ENCODE results near the gene TPSB2.

The TPSB2 gene

GRCh38 chr16:1260101-1260680, 30.2 kb upstream of the TPSB2 start:
- Histone ChIP-seq H3K4me1 (ENCODE audit: control insufficient read depth, insufficient read depth, low read depth, low read length) (peaks cover 2% of the 10 kb centered on the region), H3K4ac (ENCODE audit: low read depth in 1 of 2, low read length in 2 of 2) (no peak overlapping the region), H3K36me3 (ENCODE audit: control insufficient read depth in 1 of 2, insufficient read depth in 2 of 2, low read depth in 1 of 2, low read length in 2 of 2) (no peaks in the 10 kb centered on the region), H4K91ac (ENCODE audit: low read length) (no peak overlapping the region), H2BK5ac (ENCODE audit: low read depth, low read length, poor library complexity, severe bottlenecking) (no peak overlapping the region), H2AFZ (ENCODE audit: low read depth, low read length) (no peak overlapping the region), H3K27me3 (ENCODE audit: control insufficient read depth in 1 of 2, insufficient read depth in 1 of 2, low read length in 2 of 2) (peaks cover 27 to 55% of the 10 kb centered on the region in 2 experiments), H3K9ac (ENCODE audit: low read length) (no peak overlapping the region), H2BK15ac (ENCODE audit: low read depth, poor library complexity, severe bottlenecking) (no peak overlapping the region), H3K4me2 (ENCODE audit: low read length, poor library complexity, severe bottlenecking) (no peak overlapping the region), H3K27ac (ENCODE audit: low read length, poor library complexity, severe bottlenecking) (no peak overlapping the region), H3K4me3 (ENCODE audit: insufficient read depth in 1 of 2, low read depth in 1 of 2, low read length in 2 of 2) (no peak overlapping the region), H3K79me1 (replicated peaks; ENCODE audit: low read length, poor library complexity, severe bottlenecking) (no peaks in the 10 kb centered on the region), H2AK5ac (ENCODE audit: low read length, severe bottlenecking) (no peak overlapping the region), H2BK120ac (ENCODE audit: low read depth, low read length) (no peak overlapping the region), H3K9me3 (ENCODE audit: control insufficient read depth, low read length) (no peaks in the 10 kb centered on the region), H3K23ac (ENCODE audit: low read length in 2 of 2) (no peak overlapping the region), H3K18ac (ENCODE audit: low read depth in 1 of 2, low read length in 2 of 2) (no peak overlapping the region), H2BK12ac (ENCODE audit: low read length in 2 of 2) (no peak overlapping the region), H4K8ac (ENCODE audit: low read length) (no peak overlapping the region), H3K14ac (ENCODE audit: low read length in 2 of 2) (no peak overlapping the region)
- 83% methylated on average over 36 of the region's 36 CpGs for WGBS
- no peak for DNase-seq

GRCh38 chr16:1259760-1260068, 29.7 kb upstream of the TPSB2 start:
- Histone ChIP-seq H2AK5ac (ENCODE audit: low read length, severe bottlenecking) (no peak overlapping the region), H2AFZ (ENCODE audit: low read depth, low read length) (no peak overlapping the region), H2BK12ac (ENCODE audit: low read length in 2 of 2) (no peak overlapping the region), H3K23ac (ENCODE audit: low read length in 2 of 2) (no peak overlapping the region), H2BK15ac (ENCODE audit: low read depth, poor library complexity, severe bottlenecking) (no peak overlapping the region), H4K8ac (ENCODE audit: low read length) (no peak overlapping the region), H3K79me1 (replicated peaks; ENCODE audit: low read length, poor library complexity, severe bottlenecking) (no peaks in the 10 kb centered on the region), H3K9ac (ENCODE audit: low read length) (no peak overlapping the region), H3K4me1 (ENCODE audit: control insufficient read depth, insufficient read depth, low read depth, low read length) (peaks cover 2% of the 10 kb centered on the region), H3K27me3 (ENCODE audit: control insufficient read depth in 1 of 2, insufficient read depth in 1 of 2, low read length in 2 of 2) (peaks cover 27 to 55% of the 10 kb centered on the region in 2 experiments), H2BK5ac (ENCODE audit: low read depth, low read length, poor library complexity, severe bottlenecking) (no peak overlapping the region), H3K4ac (ENCODE audit: low read depth in 1 of 2, low read length in 2 of 2) (no peak overlapping the region), H3K4me2 (ENCODE audit: low read length, poor library complexity, severe bottlenecking) (no peak overlapping the region), H2BK120ac (ENCODE audit: low read depth, low read length) (no peak overlapping the region), H4K91ac (ENCODE audit: low read length) (no peak overlapping the region), H3K4me3 (ENCODE audit: insufficient read depth in 1 of 2, low read depth in 1 of 2, low read length in 2 of 2) (no peak overlapping the region), H3K9me3 (ENCODE audit: control insufficient read depth, low read length) (no peaks in the 10 kb centered on the region), H3K27ac (ENCODE audit: low read length, poor library complexity, severe bottlenecking) (no peak overlapping the region), H3K36me3 (ENCODE audit: control insufficient read depth in 1 of 2, insufficient read depth in 2 of 2, low read depth in 1 of 2, low read length in 2 of 2) (no peaks in the 10 kb centered on the region), H3K14ac (ENCODE audit: low read length in 2 of 2) (no peak overlapping the region), H3K18ac (ENCODE audit: low read depth in 1 of 2, low read length in 2 of 2) (no peak overlapping the region)
- WGBS = 50% methylated on average over 11 of the region's 11 CpGs
- no peak for DNase-seq

GRCh38 chr16:1258906-1259759, 29.1 kb upstream of the TPSB2 start:
- no peak for DNase-seq
- H3K14ac ChIP-seq (ENCODE audit: low read length in 2 of 2) = no peak overlapping the region

GRCh38 chr16:1258225-1258600, 28.2 kb upstream of the TPSB2 start:
- H3K23ac ChIP-seq (ENCODE audit: low read length in 2 of 2) = no peak overlapping the region
- no peak overlapping the region for H4K8ac ChIP-seq (ENCODE audit: low read length)
- peaks cover 2% of the 10 kb centered on the region for H3K4me1 ChIP-seq (ENCODE audit: control insufficient read depth, insufficient read depth, low read depth, low read length)
- H3K79me1 ChIP-seq (replicated peaks; ENCODE audit: low read length, poor library complexity, severe bottlenecking) = no peaks in the 10 kb centered on the region
- no peak overlapping the region for H3K14ac ChIP-seq (ENCODE audit: low read length in 2 of 2)
- H3K9me3 ChIP-seq (ENCODE audit: control insufficient read depth, low read length) = no peaks in the 10 kb centered on the region
- DNase-seq = no peak
- no peak overlapping the region for H3K9ac ChIP-seq (ENCODE audit: low read length)
- no peak overlapping the region for H3K4ac ChIP-seq (ENCODE audit: low read depth in 1 of 2, low read length in 2 of 2)
- H3K27ac ChIP-seq (ENCODE audit: low read length, poor library complexity, severe bottlenecking) = no peak overlapping the region
- no peak overlapping the region for H3K4me3 ChIP-seq (ENCODE audit: insufficient read depth in 1 of 2, low read depth in 1 of 2, low read length in 2 of 2)
- no peak overlapping the region for H2AK5ac ChIP-seq (ENCODE audit: low read length, severe bottlenecking)
- 79% methylated on average over 9 of the region's 12 CpGs for WGBS
- no peak overlapping the region for H3K4me2 ChIP-seq (ENCODE audit: low read length, poor library complexity, severe bottlenecking)
- H4K91ac ChIP-seq (ENCODE audit: low read length) = no peak overlapping the region
- H2BK5ac ChIP-seq (ENCODE audit: low read depth, low read length, poor library complexity, severe bottlenecking) = no peak overlapping the region
- no peaks in the 10 kb centered on the region for H3K36me3 ChIP-seq (ENCODE audit: control insufficient read depth in 1 of 2, insufficient read depth in 2 of 2, low read depth in 1 of 2, low read length in 2 of 2)
- H3K27me3 ChIP-seq (ENCODE audit: control insufficient read depth in 1 of 2, insufficient read depth in 1 of 2, low read length in 2 of 2) = peaks cover 27 to 55% of the 10 kb centered on the region in 2 experiments
- no peak overlapping the region for H2BK15ac ChIP-seq (ENCODE audit: low read depth, poor library complexity, severe bottlenecking)
- no peak overlapping the region for H2AFZ ChIP-seq (ENCODE audit: low read depth, low read length)
- H2BK12ac ChIP-seq (ENCODE audit: low read length in 2 of 2) = no peak overlapping the region
- no peak overlapping the region for H2BK120ac ChIP-seq (ENCODE audit: low read depth, low read length)
- no peak overlapping the region for H3K18ac ChIP-seq (ENCODE audit: low read depth in 1 of 2, low read length in 2 of 2)

More at GRCh38 chr16:1258906-1259759, 29.1 kb upstream of the TPSB2 start:
- H3K9ac ChIP-seq (ENCODE audit: low read length) = no peak overlapping the region
- no peak overlapping the region for H2BK12ac ChIP-seq (ENCODE audit: low read length in 2 of 2)
- peaks cover 2% of the 10 kb centered on the region for H3K4me1 ChIP-seq (ENCODE audit: control insufficient read depth, insufficient read depth, low read depth, low read length)
- no peak overlapping the region for H2BK120ac ChIP-seq (ENCODE audit: low read depth, low read length)
- no peak overlapping the region for H3K23ac ChIP-seq (ENCODE audit: low read length in 2 of 2)
- no peak overlapping the region for H4K8ac ChIP-seq (ENCODE audit: low read length)
- H3K4me2 ChIP-seq (ENCODE audit: low read length, poor library complexity, severe bottlenecking) = no peak overlapping the region
- H3K79me1 ChIP-seq (replicated peaks; ENCODE audit: low read length, poor library complexity, severe bottlenecking) = no peaks in the 10 kb centered on the region
- H2BK15ac ChIP-seq (ENCODE audit: low read depth, poor library complexity, severe bottlenecking) = no peak overlapping the region
- no peak overlapping the region for H3K18ac ChIP-seq (ENCODE audit: low read depth in 1 of 2, low read length in 2 of 2)
- H3K4me3 ChIP-seq (ENCODE audit: insufficient read depth in 1 of 2, low read depth in 1 of 2, low read length in 2 of 2) = no peak overlapping the region
- 42% methylated on average over 41 of the region's 42 CpGs for WGBS
- no peaks in the 10 kb centered on the region for H3K9me3 ChIP-seq (ENCODE audit: control insufficient read depth, low read length)
- peaks cover 27 to 55% of the 10 kb centered on the region in 2 experiments for H3K27me3 ChIP-seq (ENCODE audit: control insufficient read depth in 1 of 2, insufficient read depth in 1 of 2, low read length in 2 of 2)
- no peak overlapping the region for H3K27ac ChIP-seq (ENCODE audit: low read length, poor library complexity, severe bottlenecking)
- H4K91ac ChIP-seq (ENCODE audit: low read length) = no peak overlapping the region
- H2AFZ ChIP-seq (ENCODE audit: low read depth, low read length) = no peak overlapping the region
- H3K36me3 ChIP-seq (ENCODE audit: control insufficient read depth in 1 of 2, insufficient read depth in 2 of 2, low read depth in 1 of 2, low read length in 2 of 2) = no peaks in the 10 kb centered on the region
- no peak overlapping the region for H2AK5ac ChIP-seq (ENCODE audit: low read length, severe bottlenecking)
- no peak overlapping the region for H2BK5ac ChIP-seq (ENCODE audit: low read depth, low read length, poor library complexity, severe bottlenecking)
- no peak overlapping the region for H3K4ac ChIP-seq (ENCODE audit: low read depth in 1 of 2, low read length in 2 of 2)

Data from mesenchymal stem cell (in vitro differentiated cells and primary cell).